NOMO-1 (cell line): Measurements from ENCODE around the gene PANK1.

Source experiments
- DNase-seq, 2 experiments: peaks; one replicate each; lab custom pipeline; 2025; ENCODE audit not compliant: unreplicated experiment in 2 of 2; lab: John Stamatoyannopoulos, UW

The PANK1 gene

DNA sequence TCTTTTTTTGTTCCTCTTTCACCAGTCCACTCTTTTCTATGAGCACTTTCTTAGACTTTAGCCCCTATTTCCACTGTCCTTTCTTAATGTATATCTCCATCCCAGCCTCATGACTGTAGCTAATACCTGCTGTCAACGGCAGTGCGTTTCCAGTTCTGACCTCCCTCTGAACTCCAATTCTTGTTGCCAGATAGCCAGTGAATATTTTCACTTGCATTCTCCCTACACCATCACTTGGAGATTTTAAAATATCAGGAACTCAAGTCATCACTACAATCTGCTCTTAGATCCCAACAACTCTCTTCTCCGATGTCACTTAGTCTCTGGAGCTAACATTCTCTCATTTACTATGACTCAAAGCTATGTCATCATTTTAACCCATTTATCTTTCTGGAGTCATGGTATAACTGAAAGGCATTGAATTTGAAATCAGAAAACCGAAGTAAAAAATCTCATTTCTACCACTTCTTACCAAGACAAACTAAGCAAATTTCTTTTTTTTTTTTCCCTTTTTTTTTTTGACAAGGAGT, 104.6 kb downstream of the PANK1 start:
- no peak for DNase-seq

DNA sequence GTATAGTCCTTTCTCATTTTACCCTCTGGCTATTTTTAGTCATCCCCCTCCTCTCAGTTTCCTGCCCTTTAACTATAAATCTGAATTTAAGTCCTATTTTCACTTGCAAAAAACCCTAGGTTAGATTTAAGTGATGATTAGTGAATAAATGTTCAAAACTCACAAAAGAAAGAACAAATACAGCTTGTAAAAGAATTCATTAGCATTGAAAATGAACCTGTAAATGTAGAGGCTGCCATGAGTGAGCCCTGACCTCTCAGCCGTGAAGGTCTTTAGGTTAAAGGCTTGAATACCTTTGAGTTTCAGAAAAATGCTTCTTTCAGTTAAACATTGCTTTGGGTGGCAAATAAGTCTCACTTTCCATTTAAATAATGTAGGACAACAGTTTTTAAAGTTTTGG, 107.7 kb downstream of the PANK1 start:
- DNase-seq = no peak

DNA sequence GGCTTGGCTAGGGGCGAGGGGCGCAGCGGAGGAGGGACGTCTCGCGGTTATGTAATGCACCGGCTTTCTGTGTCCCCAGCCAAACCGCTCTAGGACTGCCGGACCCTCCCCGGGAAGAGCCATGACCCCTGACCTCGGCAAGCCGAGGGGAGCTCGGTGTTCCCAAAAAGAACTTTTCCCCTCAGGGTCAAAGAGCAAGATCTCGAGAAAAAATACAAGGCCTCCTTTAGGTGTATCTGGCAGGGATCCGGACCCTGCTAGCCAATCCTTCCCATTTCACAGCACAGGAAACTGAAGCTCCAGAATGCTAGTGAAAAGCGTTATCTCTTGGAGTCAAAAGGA, 109.1 kb downstream of the PANK1 start:
- no peak for DNase-seq

DNA sequence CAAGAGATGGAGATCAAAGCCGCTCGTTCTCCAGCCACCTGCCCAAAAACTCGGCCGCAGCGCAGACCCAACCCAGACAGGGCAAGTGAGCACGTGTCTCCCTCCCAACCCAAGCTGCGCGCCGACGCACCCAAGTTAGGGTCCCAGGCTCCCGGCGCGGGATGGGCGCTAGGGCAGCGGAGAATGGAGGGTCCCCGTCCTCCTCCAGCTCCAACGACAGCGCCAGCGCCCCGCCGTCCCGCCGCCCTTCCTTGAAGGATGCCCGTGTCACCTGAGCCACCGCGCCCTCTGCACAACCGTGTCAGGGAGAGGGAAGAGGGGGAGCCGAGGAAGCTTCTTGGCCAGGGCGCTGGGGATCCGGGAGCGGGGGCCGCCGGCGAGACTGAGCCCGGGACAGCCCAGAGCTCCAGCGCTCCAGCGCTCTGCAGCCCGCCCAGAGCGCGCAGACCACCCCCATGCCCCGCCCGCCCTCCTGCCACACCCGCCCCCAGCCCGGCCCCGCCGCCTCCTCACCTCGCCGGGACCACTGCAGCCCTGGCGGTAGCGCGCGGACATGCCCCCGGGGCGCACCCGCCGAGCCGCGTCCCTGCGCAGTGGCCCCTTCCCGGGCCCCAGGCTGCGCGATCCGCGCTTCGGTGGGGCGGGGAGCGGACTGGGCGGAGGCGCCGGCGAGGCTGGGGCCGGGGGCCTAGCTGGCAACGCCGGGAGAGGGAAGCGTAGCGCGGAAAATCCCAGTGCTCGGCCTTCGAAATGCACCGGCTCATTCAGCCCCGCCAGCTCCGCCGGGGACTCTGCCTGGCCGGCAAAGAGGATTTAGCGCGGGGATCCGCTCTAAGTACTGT, 109.7 kb downstream of the PANK1 start, which contains the start of gene SLC16A12:
SLC16A12 (minus strand) TSS at position 424 of the 842 bp plus-strand sequence. CDS start 73,016 bp downstream, outside the sequence.
- DNase-seq = no peak

DNA sequence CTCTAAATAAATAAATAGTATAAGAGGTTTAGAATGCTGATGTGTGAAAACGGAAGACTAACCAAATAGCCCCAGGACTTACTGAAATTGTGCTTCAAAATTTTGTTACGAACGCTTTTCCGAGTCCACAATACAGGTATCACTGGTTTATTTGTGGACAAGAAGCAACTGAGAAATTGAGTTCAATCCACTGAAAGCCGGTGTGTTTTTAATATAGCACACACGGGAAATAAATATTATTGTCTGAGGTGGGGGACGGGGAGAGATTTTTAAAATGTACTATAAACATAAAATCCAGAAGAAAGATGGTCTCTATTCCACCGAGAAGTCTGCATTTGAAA, 110.2 kb downstream of the PANK1 start:
- DNase-seq = no peak
